ENCODE data around the gene AAGAB.
A peak's percentile ranks its signal among the peaks of the same experiment; 100 is the strongest.
"Not testable (repeated sequence)": the region's sequence is repeated elsewhere in the genome, so short reads cannot be mapped to it uniquely, and the experiment has no call there.

AAGAB gene

GRCh38 chr15:67173005-67173404 lies 81.5 kb downstream of the AAGAB start:
- no peak for DNase-seq (ENCODE audit: low read depth)

GRCh38 chr15:67172172-67172571 lies 82.3 kb downstream of the AAGAB start:
- peak; percentile 64 for DNase-seq (ENCODE audit: low read depth)

DNA sequence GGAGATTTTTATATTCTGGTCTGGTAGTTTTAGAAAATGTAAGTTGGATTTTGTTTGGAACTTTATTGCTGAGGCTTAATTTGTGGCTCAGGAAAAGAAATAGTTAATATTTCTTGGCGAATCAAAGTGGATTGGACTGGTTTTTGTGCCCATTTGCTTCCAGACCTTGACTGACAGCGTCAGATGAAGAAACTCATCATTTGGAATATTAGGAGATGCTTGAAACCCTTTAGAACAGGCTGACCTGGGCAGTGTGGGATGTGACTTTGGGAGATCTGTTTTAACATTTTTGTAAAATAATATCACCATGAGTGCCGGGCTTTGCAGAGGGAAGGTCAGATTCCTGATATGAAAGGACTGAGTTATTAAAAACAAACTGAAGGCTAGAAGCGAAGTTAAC lies 83.0 kb downstream of the AAGAB start:
- no peak for DNase-seq (ENCODE audit: low read depth)

DNA sequence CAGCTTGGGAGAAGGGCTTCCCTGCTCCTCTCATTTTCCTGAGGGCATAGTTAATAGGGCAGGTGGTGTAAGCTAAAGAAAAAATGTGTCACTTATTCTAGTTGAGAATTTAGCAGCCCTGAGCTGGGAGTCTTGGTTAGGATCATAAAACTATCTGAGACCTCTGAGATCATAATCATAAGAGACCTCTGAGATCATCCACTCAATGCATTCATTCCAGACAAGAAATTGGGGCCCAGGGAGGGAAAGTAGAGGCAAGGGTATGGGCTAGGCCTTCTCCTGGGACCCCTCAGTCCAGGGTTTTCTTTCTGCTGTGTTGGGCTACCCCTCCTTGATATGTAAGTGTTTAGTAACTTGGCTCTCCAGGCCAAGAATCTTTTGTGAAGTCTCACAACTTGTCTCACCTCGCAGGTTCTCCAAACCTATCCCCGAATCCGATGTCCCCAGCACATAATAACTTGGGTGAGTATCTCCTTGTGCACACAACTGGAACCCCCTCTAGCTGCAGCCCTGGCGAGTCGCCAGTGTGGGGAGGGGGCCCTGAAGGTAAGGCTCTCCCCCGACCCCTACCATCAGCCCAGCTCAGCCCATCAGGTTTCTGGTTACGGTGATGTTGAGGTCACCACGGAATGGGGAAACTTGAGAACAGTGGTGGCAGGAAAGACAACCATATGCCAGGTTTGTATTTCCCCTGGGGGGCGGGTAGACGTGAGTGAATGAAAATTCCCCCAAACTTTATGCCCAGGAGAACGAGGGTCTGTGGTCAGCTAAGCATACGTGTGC lies 84.1 kb downstream of the AAGAB start:
- DNase-seq (ENCODE audit: low read depth), result no peak

- DNase-seq (ENCODE audit: low read depth), result no peak
Observed at GRCh38 chr15:67168694-67169093, 85.8 kb downstream of the AAGAB start.

- DNase-seq (ENCODE audit: low read depth), result no peak
Observed at GRCh38 chr15:67167091-67167490, 87.4 kb downstream of the AAGAB start.

GRCh38 chr15:67166280-67167009 lies 88.0 kb downstream of the AAGAB start:
- no peak for DNase-seq (ENCODE audit: low read depth)

GRCh38 chr15:67165254-67166253 lies 88.9 kb downstream of the AAGAB start:
- DNase-seq (ENCODE audit: low read depth), result no peak

GRCh38 chr15:67164811-67165253 lies 89.6 kb downstream of the AAGAB start:
- no peak for DNase-seq (ENCODE audit: low read depth)

- no peak for DNase-seq (ENCODE audit: low read depth)
Observed at GRCh38 chr15:67164401-67164791, 90.1 kb downstream of the AAGAB start.

DNA sequence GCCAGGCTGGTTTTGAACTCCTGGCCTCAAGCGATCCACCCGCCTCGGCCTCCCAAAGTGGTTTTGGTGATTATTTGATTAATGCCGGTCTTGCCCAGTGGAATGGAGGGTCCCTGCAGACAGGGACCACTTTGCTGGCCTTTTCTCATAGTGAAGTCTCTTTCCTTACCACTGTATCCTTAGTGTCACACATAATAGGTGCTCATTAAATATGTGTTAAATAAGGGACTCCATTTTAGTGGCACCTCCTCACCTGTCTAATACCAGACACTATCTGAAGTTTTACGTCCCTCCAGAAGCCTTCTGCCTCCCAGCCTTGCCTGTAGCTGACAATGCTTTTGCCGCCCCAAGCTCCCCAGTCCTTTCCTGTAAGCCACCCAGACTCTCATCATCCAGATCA lies 91.3 kb downstream of the AAGAB start:
- no peak for DNase-seq (ENCODE audit: low read depth)

DNA sequence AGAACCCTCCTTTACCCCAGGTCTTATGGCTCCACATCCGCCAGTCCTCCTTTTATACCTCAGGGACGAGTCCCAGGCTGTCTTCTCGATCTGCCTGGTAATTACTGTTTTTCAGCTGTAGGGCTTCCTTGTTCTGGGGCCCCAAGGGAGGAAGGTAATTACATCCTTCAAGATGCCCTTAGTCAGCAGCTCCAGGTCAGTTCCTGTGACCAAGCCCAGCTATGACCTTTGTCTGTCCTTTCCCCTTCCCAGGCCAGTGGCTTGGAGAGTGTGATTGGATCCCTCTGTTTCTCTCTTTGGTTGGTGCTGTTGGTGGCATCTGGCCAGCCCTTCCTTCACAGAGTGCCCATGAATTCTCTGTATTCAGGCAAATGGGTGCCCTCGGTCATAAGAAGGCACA lies 92.6 kb downstream of the AAGAB start:
- no peak for DNase-seq (ENCODE audit: low read depth)

DNA sequence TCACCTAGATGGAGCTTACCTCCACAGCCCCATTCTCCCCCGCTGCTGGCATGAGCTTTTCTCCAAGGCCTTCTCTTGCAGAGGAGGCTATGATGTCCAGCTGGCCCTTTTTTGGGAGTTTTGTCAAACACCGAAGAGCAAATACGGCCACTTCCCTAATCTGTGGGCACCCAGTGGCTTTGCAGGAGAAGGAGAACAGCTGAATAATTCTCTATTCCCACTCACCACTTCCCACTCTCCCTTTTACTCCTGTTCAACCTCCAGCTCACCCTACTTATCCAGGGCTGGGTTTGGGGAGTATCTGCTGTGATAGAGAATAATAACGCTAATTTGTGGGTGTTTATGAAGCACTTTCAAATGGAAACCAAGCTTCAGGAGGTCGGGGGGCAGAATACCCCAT lies 93.0 kb downstream of the AAGAB start:
- DNase-seq (ENCODE audit: low read depth), result no peak

GRCh38 chr15:67158367-67158766 lies 96.1 kb downstream of the AAGAB start:
- DNase-seq (ENCODE audit: low read depth), result no peak

DNA sequence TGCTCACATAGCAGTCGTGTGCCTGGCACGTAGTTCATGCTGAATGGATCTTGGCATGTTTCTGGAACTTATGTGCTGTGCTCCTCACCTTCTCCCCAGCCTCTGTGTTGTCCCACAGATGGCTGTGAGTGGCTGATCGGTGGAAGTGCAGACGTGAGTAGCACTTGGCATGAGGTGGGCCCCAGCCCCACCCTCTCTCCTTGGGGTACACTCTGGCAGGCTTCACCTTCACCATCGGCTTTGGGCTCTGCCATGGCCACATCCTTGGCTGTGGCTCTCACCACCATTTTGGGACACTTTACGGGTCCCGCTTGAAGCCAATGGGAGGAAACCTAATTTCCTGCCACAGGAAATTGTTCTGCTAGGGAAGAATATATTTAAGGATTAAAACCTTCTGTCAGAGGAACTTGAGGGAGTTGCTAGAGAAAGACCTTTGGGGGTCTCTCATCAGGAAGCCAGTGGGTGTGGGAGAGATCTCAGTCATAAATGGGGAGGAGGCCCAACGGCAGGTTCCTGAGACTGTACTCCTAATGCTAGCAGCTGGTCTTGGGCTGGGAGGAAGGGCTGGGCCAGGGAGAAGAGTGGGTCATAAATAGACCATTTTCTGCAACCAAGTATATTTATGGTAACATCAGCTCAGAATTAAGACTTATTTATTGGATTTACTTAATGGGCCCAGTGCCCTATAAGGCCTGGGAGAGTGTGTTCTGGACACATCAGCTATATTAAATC lies 96.8 kb downstream of the AAGAB start:
- no peak for DNase-seq (ENCODE audit: low read depth)

DNA sequence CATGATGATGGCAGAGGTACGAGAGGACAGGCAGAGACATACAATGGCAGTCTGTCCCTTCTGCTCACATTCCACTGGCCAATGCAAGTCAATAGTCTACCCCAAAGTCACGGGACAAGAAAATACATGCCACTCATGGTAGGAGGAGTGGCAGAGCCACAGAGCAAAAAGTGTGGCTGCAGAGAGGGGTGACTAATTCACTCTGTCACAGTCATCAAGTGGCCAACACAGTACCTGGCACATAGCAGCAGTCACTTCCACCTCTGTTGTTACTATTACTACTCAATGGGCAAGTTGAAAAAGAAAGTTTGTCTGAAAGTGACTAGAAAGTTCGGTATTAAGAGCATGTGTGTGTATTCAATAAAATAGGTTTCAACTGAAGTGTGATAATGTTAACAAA lies 97.6 kb downstream of the AAGAB start:
- no peak for DNase-seq (ENCODE audit: low read depth)

- DNase-seq (ENCODE audit: low read depth), result no peak
Observed at GRCh38 chr15:67156426-67156825, 98.0 kb downstream of the AAGAB start.

GRCh38 chr15:67154249-67154648 lies 100.2 kb downstream of the AAGAB start:
- no peak for DNase-seq (ENCODE audit: low read depth)

DNA sequence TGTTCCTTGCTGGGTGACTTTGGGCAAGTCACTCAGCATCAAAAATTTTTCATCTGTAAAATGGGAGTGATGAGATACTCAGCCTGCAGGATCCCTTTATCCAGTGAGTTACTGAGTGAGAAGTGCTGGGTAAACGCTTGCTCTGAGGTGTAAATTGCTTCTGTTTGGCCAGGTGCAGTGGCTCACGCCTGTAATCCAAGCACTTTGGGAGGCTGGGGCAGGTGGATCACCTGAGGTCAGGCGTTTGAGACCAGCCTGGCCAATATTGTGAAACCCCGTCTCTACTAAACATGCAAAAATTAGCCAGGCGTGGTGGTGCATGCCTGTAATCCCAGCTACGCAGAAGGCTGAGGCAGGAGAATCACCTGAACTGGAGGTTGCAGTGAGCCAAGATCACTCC lies 101.4 kb downstream of the AAGAB start:
- not testable (repeated sequence) for DNase-seq (ENCODE audit: low read depth)

GRCh38 chr15:67152429-67152828 lies 102.0 kb downstream of the AAGAB start:
- DNase-seq (ENCODE audit: low read depth), result no peak

Measured in ELR (cell line).